Measurements from ENCODE around the gene GPR4.

GRCh38 chr19:45632468-45633196 is 30.6 kb upstream of the GPR4 start:
- TF ChIP-seq POLR2AphosphoS5 (IDR thresholded peaks at IDR 0.05; ENCODE audit: low read depth, low read length) (no peak), CTCF (IDR thresholded peaks at IDR 0.05) (no peak), SIN3A (IDR thresholded peaks at IDR 0.05; ENCODE audit: borderline replicate concordance, insufficient read depth, low read depth, low read length) (no peak)
